Mucosa of stomach (tissue), 1 donor: ENCODE results near the gene HIGD1B.
"Not testable (repeated sequence)": the region's sequence is repeated elsewhere in the genome, so short reads cannot be mapped to it uniquely, and the experiment has no call there.

ENCODE experiments used
- H3K27me3 ChIP-seq: one replicate; pipeline ENCODE4 v1.7.0; 2013; ENCODE audit warnings: mild to moderate bottlenecking, low read length; ENCODE audit not compliant: control insufficient read depth, insufficient read depth
- H3K36me3 ChIP-seq: one replicate; pipeline ENCODE4 v1.7.0; 2013; ENCODE audit warnings: low read length; ENCODE audit not compliant: control insufficient read depth, insufficient read depth
- H3K4me1 ChIP-seq: one replicate; pipeline ENCODE4 v1.7.0; 2013; ENCODE audit warnings: mild to moderate bottlenecking, low read length; ENCODE audit not compliant: control insufficient read depth, insufficient read depth
- H3K4me3 ChIP-seq: one replicate; pipeline ENCODE4 v1.7.0; 2013; ENCODE audit warnings: low read length
- H3K9ac ChIP-seq: one replicate; pipeline ENCODE4 v1.7.0; 2013; ENCODE audit warnings: mild to moderate bottlenecking, low read length, moderate library complexity
- H3K9me3 ChIP-seq: one replicate; pipeline ENCODE4 v1.7.0; 2013; ENCODE audit warnings: mild to moderate bottlenecking, low read length, moderate library complexity; ENCODE audit not compliant: control insufficient read depth
- donor health status: Pancreatic carcinoma.

Gene HIGD1B

DNA sequence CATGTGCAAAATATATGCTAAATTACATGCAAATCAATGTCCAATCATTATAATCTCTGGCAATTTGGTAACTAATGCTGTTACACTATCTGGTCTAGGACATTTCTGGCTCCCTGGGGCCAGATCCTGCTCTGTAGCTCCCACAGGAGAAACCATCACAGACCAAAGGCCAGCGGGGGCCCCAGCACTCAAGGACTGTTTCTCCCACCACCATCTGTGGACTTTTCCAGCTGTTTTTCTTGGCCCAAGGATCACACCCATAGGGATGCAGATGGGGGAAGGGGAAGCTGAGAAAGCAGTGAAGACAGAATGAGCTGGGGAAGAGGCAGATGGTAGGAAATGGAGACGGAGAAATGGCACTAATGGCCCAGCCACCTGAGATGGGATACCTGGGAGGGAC, at the start of gene HIGD1B:
TSS of gene HIGD1B (plus strand) at position 298 of the 400 bp plus-strand sequence. CDS start 270 bp downstream, outside the sequence.
- Histone ChIP-seq H3K4me1 (no peaks in the 10 kb centered on the region), H3K9me3 (no peaks in the 10 kb centered on the region), H3K36me3 (no peaks in the 10 kb centered on the region), H3K27me3 (peaks cover 5% of the 10 kb centered on the region), H3K9ac (no peak within 1 kb of the TSS), H3K4me3 (no peak within 1 kb of the TSS)

DNA sequence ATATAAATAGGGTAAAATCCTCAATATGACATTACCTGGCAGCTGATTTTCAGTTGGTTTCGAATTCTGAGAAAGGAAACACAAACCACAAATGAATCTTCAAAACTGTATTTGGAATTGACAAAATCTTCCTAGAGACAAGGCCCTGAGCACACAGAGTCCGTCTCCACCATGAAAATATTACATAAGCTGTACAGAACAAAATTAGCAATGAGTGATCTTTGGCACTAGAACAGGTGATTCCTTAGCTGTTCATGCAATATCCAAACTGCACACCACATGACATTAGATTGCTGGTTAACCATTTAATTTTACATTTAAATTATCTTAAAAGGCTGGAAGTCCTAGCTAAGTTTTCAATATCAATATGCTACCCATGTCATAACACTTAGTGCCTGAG, 49.3 kb upstream of the HIGD1B start:
- Histone ChIP-seq H3K9me3 (no peaks in the 10 kb centered on the region), H3K36me3 (no peaks in the 10 kb centered on the region), H3K27me3 (peaks cover 8% of the 10 kb centered on the region), H3K9ac (no peak overlapping the region), H3K4me1 (no peaks in the 10 kb centered on the region), H3K4me3 (no peak overlapping the region)

GRCh38 chr17:44801880-44802279, 45.8 kb upstream of the HIGD1B start:
- Histone ChIP-seq H3K4me1 (no peaks in the 10 kb centered on the region), H3K9ac (no peak overlapping the region), H3K36me3 (no peaks in the 10 kb centered on the region), H3K27me3 (peaks cover 8% of the 10 kb centered on the region), H3K4me3 (no peak overlapping the region), H3K9me3 (no peaks in the 10 kb centered on the region)

DNA sequence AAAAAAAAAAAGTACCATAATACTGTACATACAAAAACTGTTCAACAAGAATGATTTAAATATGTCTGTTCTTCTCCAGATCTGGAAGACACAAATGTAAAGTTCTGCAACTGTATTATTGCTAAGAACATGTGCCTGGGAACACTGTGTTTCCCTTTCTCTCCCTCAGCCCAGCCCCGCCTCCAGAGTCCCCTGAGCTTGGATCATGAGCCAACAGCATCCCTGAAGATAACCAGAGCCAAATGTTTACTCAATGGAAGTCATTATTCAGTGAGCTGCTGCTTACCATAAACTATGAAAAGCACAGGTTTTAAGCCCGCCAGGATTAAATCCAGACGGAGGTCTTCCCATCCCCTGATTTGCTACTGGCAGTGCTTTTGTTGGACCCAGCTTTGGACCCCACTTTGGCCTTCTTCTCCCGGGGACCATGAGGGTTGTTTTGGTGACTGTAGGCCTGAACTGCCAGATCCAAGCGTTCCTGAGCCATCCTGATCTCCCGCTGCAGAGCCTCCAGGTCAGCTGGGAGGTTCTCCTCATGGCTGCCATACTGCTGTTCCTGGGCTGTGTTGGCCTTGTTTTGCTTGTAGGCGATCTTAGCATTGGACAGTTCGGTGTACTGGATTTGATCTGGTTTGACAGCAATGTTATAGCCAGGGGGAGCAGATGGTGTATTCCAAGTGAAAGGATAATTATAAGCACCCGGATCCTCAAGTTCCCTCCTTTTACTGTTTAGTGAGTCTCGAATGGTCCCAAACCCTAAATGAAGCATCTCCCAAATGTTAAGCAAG, 43.2 kb upstream of the HIGD1B start:
- H3K9ac ChIP-seq: no peak overlapping the region
- H3K4me1 ChIP-seq: no peaks in the 10 kb centered on the region
- H3K27me3 ChIP-seq: no peaks in the 10 kb centered on the region
- no peaks in the 10 kb centered on the region for H3K9me3 ChIP-seq
- no peaks in the 10 kb centered on the region for H3K36me3 ChIP-seq
- H3K4me3 ChIP-seq: no peak overlapping the region

DNA sequence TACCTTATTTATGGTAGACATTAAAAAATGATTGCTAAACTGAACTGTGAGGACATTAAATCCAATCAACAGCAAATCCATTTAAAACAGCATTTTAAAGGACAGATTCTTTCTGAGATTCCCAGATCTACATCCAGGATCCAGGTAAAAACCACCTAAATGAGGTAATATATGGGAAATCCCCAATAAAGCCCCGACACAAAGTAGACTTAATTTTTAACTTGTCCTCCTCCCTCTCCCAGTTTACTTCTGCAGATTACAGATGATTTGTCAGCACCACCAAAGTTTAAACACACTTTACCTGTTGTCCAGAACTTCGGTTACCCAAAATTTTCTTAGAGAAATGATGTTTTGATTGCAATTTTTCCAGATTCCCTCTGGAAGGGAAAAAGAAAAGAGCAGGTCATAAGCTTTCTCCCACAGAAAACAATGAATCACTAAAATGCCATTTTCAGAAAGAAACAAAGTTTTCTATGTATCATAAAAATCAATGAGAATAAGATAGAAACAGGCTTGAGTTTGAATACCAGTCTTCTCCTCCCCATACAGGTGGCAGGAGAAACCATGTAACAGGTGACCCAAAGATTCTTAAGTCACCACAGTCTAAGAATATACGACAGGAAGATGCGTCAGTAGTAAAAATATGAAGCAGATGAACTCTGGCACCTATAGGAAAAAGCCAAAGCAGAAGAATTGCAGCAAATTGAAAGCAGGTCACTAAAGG, 40.4 kb upstream of the HIGD1B start:
- H3K4me3 ChIP-seq: no peak overlapping the region
- H3K36me3 ChIP-seq: no peaks in the 10 kb centered on the region
- no peak overlapping the region for H3K9ac ChIP-seq
- no peaks in the 10 kb centered on the region for H3K9me3 ChIP-seq
- H3K27me3 ChIP-seq: no peaks in the 10 kb centered on the region
- no peaks in the 10 kb centered on the region for H3K4me1 ChIP-seq

DNA sequence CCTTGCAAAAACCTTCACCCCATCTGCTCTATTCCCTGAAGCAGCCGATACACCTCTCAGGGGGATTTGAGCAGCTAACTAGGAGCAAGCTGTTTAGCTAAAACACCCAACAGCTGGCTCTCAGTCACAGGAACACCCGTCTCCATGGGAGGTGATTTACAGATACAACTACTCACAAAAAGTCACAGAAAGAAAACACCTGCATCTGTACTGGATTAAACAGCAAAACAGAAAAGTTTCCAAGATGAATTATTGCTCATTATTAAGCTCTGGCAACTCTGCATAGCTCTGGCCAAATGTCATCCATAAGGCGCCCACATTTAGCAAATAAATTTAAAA, 39.9 kb upstream of the HIGD1B start:
- Histone ChIP-seq H3K9ac (no peak overlapping the region), H3K4me3 (no peak overlapping the region), H3K4me1 (no peaks in the 10 kb centered on the region), H3K36me3 (no peaks in the 10 kb centered on the region), H3K27me3 (no peaks in the 10 kb centered on the region), H3K9me3 (no peaks in the 10 kb centered on the region)

- Histone ChIP-seq H3K4me1 (no peaks in the 10 kb centered on the region), H3K36me3 (no peaks in the 10 kb centered on the region), H3K9ac (no peak overlapping the region)
These were observed 39.5 kb upstream of the HIGD1B start for GRCh38 chr17:44808156-44808555.

GRCh38 chr17:44808656-44809388, 38.9 kb upstream of the HIGD1B start:
- H3K4me3 ChIP-seq, H3K9ac ChIP-seq, H3K36me3 ChIP-seq, H3K27me3 ChIP-seq, H3K4me1 ChIP-seq, H3K9me3 ChIP-seq: not testable (repeated sequence)

More at GRCh38 chr17:44808156-44808555, 39.5 kb upstream of the HIGD1B start:
- H3K4me3 ChIP-seq: no peak overlapping the region
- no peaks in the 10 kb centered on the region for H3K27me3 ChIP-seq
- H3K9me3 ChIP-seq: no peaks in the 10 kb centered on the region

DNA sequence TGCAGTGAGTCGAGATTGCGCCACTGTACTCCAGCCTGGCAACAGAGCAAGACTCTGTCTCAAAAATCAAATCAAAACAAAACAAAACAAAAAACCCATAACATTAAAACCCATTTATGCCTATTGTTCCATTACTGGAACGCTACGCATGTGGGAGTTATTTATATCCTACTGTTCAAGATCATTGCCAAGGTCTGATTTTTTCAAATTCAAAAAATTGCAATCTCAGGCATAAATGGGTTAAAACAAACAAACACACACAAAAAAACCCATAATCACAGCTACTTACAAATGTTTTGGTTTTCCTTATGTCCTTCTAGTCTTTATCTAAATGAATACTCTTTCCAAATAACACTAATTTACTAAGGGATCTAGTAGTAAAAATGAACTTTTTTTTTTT, 35.4 kb upstream of the HIGD1B start:
- no peaks in the 10 kb centered on the region for H3K9me3 ChIP-seq
- no peaks in the 10 kb centered on the region for H3K27me3 ChIP-seq
- no peaks in the 10 kb centered on the region for H3K36me3 ChIP-seq
- H3K4me3 ChIP-seq: no peak overlapping the region
- no peaks in the 10 kb centered on the region for H3K4me1 ChIP-seq
- H3K9ac ChIP-seq: no peak overlapping the region

GRCh38 chr17:44818508-44818907, 29.2 kb upstream of the HIGD1B start:
- not testable (repeated sequence) for H3K9ac ChIP-seq, H3K4me1 ChIP-seq, H3K9me3 ChIP-seq, H3K27me3 ChIP-seq, H3K36me3 ChIP-seq, H3K4me3 ChIP-seq

DNA sequence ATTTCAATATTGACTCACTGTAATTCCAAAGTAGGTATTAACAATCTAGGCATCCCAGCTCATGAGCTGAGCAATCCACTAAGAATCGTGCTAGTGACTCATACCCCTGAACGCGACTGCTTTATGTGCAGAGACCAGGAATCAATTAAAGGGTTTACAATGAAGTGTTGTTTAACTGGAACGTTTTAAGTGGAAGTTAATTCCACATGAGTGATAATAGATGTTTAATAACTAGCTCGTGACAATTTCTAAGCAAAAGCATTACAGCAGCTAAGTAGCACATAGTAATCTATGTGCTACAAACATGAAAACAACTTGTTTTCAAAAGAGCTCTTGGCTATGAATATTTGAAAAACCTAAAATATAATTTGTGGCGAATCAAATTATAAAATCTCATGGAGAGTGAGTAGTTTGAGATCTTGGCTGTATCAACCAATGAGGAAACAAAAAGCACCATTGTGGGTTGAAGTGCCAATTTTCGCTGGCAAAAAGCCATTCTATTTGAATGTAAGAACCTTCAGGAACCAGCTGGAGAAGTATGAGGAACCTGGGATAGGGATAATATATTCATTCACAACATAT, 27.0 kb upstream of the HIGD1B start:
- Histone ChIP-seq H3K4me3 (no peak overlapping the region), H3K9me3 (no peaks in the 10 kb centered on the region), H3K36me3 (no peaks in the 10 kb centered on the region), H3K9ac (no peak overlapping the region), H3K27me3 (peaks cover under 1% of the 10 kb centered on the region), H3K4me1 (no peaks in the 10 kb centered on the region)

- peaks cover 38% of the 10 kb centered on the region for H3K27me3 ChIP-seq
- not testable (repeated sequence) for H3K4me3 ChIP-seq, H3K9ac ChIP-seq, H3K4me1 ChIP-seq, H3K9me3 ChIP-seq, H3K36me3 ChIP-seq
These were observed 22.4 kb upstream of the HIGD1B start for GRCh38 chr17:44825236-44825635.
